ENCODE measurements around the gene CAMTA1.
"Not testable (repeated sequence)": the region's sequence is repeated elsewhere in the genome, so short reads cannot be mapped to it uniquely, and the experiment has no call there.

Gene CAMTA1

DNA sequence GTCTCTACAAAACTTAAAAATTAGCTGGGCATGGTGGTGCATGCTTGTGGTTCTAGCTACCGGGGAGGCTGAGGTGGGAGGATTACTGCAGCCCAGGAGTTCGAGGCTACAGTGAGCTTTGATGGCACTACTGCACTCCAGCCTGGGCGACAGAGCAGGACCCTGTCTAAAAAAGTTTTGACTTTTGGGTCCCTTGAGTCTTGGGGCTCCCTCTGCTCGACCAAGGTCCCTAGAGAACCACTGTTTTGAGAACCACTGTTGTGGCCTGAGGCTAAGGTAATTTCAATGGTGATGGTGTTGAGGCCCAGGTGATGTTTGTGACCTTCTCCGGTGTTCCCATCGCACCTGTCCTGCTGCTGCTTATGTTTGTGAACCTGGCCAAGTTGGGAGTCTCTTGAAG, 3.1 kb upstream of the CAMTA1 start:
- DNase-seq: no peak

DNA sequence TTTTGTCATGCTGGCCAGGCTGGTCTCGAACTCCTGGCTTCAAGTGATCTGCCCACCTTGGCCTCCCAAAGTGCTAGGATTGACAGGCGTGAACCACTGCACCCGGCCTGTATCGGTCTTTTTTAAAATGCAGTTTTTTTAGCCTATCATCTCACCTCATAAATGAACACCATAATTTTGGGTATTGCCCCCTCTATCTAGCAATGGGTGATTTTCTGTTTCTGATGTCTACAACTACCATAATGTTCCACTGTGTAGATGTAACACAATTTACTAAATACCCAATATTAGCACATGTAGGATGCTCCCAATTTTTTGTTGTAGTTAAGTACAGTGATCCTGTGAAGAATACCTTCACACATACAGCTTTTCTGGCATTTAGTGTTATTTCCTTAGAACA, 2.0 kb upstream of the CAMTA1 start:
- DNase-seq: no peak

- DNase-seq: no peak
Observed at GRCh38 chr1:6783936-6784559, 1.2 kb upstream of the CAMTA1 start.

DNA sequence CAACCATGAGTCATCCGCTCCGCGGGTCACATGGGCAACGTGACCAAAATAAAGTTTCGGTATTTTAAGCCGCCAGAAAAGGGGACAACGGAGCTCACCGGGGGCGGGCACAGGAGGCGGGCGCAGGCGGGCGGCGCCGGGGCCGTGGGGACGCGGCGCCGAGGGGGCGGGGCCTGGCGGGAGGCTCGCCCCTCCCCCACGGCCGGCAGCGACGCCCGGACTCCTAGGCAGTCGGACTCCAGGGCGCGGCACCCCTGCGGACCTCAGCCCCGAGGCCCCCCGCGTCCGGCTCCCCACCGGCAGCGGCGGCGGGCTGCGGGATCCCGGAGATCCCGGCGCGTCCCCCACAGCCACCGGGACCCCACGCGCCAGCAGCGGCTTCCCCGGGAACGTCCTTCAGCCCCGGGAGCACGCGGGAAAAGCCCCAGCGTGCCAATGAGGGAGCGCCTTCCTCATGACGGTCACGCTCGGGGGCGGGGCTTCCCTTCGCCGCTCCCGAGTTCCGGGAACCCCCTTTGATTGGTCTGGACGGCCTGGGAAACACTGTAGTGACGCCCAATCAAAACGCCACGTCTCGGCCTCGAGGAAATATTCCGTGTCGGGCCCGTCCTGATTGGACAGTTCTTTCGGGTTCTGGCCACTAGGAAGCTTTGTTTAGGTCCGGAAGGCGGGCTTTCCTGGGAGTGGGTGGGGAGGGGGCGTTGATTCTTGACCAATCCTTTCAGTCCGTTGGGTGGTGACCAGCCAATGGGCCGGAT, 515 bp upstream of the CAMTA1 start:
- peak; percentile 99 to 100 for DNase-seq

DNA sequence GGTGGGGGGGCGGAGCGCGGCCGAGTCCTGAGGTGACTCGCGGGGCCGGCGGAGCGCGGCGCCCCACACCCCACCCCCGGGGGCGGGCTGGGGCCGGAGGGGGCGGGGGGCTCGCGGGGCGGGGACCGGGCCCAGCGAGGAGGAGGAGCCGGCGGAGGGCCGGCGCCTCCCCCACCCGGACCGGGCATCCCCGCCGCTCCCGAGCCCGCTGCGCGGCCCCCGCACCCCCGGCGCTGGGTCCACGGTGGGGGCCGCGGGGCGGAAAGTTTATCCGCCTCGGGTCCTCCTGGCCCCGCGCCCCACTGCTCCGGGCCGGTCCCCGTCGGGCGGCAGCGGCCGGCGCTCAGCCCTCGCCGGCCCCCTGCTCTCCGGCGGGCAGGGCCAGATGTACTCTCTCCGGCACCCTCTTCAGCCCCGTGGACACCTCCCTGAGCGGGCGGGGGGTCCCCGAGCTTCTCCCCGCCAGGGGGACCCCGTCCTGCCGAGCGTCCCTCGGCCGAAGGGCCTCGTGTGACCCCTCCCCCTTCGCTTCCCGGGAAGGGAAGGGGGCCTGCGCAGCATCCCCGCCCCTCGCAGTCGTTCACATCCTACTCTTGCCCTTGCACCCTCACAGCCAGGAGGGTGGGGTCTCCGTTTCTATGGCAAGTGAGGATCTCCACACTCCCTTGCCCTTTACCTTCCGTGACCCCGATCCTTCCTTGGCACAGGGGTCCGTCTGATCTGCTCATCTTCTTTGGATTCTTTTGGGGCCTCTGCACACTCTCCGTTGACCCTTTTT, 663 bp downstream of the CAMTA1 start:
- DNase-seq: peak in 1 of 2 experiments; percentile 60

DNA sequence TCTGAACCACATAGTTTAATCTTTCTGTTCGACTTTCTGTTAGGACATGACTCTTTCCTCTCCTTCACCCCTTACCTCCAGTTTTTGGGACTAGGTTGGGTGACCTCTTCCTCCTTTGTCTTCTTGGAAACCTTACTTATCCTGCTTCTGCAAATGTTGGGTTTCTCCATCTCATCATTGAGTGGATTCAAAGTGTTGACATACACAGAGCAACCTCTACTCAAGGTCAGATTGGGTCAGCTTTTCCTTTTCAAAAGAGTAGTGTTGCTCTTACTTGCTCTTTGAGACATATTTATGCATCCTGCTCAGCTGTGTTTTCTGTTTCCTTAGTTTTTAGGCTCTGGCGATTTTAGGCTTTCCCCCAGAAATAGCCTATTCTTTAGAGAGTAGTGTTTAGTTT, 3.7 kb downstream of the CAMTA1 start:
- DNase-seq: no peak

DNA sequence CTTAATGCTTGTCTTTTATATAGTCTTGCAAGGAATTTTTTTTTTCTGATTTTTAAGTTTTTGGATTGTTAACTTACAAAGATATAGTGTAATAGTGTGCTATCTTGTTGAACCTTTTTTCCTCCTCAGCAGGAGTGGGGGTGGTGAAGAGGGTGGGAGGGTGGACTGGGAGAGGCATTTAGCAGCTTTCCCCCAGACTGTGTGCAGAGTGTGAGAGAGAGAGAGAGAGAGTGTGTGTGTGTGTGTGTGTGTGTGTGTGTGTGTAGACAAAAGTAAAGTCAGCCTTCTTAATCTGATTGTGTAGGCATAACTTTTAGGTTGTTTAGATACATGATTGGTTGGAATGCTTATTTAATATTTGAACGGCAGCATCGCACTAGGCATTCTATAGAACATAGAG, 4.9 kb downstream of the CAMTA1 start:
- DNase-seq: no peak

- no peak for DNase-seq
Observed at GRCh38 chr1:6794164-6794563, 8.9 kb downstream of the CAMTA1 start.

DNA sequence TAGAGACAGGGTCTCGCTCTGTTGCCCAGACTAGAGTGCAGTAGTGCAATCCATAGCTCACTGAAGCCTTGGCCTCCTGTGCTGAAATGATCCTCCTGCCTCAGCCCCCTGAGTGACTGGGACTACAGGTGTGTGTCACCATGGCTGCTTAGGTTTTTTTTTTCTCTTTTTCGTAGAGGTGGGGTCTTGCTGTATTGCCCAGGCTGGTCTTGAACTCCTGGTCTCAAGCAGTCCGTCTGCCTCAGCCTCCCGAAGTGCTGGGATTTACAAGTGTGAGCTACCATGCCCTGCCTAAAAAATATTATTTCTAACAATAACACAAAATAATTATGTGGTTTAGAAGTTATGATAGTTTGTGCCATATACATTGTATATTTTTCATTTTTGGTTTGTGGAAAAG, 9.9 kb downstream of the CAMTA1 start:
- no peak for DNase-seq

- DNase-seq: no peak
Observed at GRCh38 chr1:6795661-6796060, 10.4 kb downstream of the CAMTA1 start.

GRCh38 chr1:6796095-6796494, 10.8 kb downstream of the CAMTA1 start:
- no peak for DNase-seq

DNA sequence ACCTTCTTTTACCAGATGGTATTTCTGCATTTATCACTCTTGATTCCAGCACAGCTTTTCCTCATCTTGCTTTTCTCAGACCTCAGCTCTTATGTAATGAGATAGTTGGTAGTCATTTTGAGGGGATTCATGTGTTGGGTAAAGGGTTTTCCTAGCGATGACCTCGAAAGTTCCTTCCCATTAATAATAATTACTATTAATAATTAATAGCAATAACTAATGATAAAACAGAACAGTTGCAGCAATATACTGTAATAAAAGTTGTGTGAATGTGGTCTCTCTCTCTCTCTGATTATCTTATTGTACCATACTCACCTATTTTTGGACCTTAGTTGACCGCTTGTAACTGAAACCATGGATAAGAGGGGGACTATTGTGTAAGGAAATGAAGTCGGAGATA, 14.2 kb downstream of the CAMTA1 start:
- DNase-seq: no peak

- DNase-seq: no peak
Observed at GRCh38 chr1:6800745-6801144, 15.5 kb downstream of the CAMTA1 start.

- no peak for DNase-seq
Observed at GRCh38 chr1:6801199-6801598, 15.9 kb downstream of the CAMTA1 start.

- no peak for DNase-seq
Observed at GRCh38 chr1:6801966-6802365, 16.7 kb downstream of the CAMTA1 start.

- DNase-seq: no peak
Observed at GRCh38 chr1:6802454-6802853, 17.2 kb downstream of the CAMTA1 start.

GRCh38 chr1:6802893-6803292, 17.6 kb downstream of the CAMTA1 start:
- DNase-seq: no peak

- DNase-seq: no peak
Observed at GRCh38 chr1:6803357-6803756, 18.1 kb downstream of the CAMTA1 start.

DNA sequence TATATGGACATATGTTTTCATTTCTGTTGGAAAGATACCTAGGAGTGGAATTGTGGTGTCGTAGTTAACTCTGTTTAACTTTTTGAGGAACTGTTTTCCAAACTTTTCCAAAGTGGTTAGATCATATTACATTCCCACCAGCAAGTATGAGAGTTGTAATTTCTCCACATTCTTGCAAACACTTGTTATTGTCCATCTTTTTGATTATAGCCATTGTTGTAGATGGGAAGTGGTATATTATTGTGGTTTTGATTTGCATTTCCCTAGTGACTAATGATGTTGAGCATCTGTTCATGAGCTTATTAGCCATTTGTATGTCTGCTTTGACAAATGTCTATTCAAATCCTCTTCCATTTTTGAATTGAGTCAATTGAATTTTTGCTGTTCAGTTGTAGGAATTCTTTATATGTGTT, 19.8 kb downstream of the CAMTA1 start:
- no peak for DNase-seq

DNA sequence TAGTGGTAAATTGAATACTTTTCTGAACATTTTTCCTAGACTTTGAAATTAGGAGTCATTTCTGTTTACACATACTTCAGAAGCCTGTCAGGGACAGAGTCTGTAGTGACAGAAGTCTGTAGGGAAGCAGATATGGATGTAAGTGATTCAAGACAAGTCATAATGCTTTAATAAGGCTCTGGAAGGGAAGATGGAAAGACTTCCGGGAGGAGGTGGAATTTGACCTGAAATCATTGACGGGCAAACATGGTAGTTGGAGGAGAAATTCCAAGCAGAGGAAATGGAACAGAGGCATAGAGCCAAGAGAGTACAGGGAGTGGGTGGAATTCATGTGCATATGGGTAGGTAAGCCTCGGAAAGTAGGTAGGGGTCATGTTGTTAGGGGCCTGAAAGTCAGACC, 22.5 kb downstream of the CAMTA1 start:
- no peak for DNase-seq

GRCh38 chr1:6809461-6809860, 24.2 kb downstream of the CAMTA1 start:
- no peak for DNase-seq

- DNase-seq: not testable (repeated sequence)
Observed at GRCh38 chr1:6810146-6810734, 25.0 kb downstream of the CAMTA1 start.

DNA sequence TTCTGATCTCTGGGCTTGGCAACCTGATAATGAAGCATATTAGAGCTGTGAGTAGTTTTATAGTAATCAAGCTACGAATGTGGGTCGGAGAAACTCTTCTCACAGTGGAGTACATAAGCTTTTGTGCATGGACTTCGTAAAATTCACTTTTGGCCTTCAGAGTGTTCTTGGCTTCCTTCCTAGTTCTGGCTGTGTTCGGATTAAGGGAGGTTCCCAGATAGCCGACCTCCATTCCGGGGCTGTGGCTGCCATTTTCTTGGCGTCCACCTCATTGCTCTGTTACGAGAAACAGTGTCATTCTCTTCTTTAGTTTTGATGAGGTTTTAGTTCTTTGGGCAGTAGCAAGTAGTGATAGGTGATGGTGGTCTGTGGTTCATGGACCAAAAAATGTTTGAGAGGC, 26.3 kb downstream of the CAMTA1 start:
- no peak for DNase-seq

- no peak for DNase-seq
Observed at GRCh38 chr1:6813165-6813564, 27.9 kb downstream of the CAMTA1 start.

Measured in NCI-H1930 (cell line).